ENCODE results near the gene OXT. TPM values are rescaled to one million over a fixed set of nuclear protein-coding genes. Genes with fewer than 3 reads are reported as not detected.

OXT gene
- total and polyA plus RNA-seq, 2 of the 8 experiments (the other 6 are each of a cell fraction or from before 2014, with no cell fraction given) = not detected

- H3K9ac ChIP-seq (replicated peaks in 1 of 4; ENCODE audit: extremely low read depth in 1 of 4, low read depth in 3 of 4, low read length in 3 of 4) = no peak overlapping the region
- TF ChIP-seq KDM5A (IDR thresholded peaks at IDR 0.05; ENCODE audit: low read length) = no peak
- TF ChIP-seq BACH1 (IDR thresholded peaks at IDR 0.05; ENCODE audit: low read length) = no peak
- TF ChIP-seq FOSL1 (IDR thresholded peaks at IDR 0.05; ENCODE audit: insufficient read depth, low read depth, low read length) = no peak
- TF ChIP-seq, protein P1, sequence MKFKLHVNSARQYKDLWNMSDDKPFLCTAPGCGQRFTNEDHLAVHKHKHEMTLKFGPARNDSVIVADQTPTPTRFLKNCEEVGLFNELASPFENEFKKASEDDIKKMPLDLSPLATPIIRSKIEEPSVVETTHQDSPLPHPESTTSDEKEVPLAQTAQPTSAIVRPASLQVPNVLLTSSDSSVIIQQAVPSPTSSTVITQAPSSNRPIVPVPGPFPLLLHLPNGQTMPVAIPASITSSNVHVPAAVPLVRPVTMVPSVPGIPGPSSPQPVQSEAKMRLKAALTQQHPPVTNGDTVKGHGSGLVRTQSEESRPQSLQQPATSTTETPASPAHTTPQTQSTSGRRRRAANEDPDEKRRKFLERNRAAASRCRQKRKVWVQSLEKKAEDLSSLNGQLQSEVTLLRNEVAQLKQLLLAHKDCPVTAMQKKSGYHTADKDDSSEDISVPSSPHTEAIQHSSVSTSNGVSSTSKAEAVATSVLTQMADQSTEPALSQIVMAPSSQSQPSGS (IDR thresholded peaks at IDR 0.05; ENCODE audit: low read length) = no peak
- H3K23me2 ChIP-seq (ENCODE audit: low read depth, low read length) = peaks cover 4% of the 10 kb centered on the region
- peaks cover 0 to 6% of the 10 kb centered on the region in 2 experiments; a peak in 1 of 4 replicates for H3K79me2 ChIP-seq (ENCODE audit: control insufficient read depth in 1 of 2, insufficient read depth in 2 of 2, low read length in 2 of 2)
- H3K79me1 ChIP-seq (ENCODE audit: low read depth, low read length) = peaks cover 5% of the 10 kb centered on the region
- H3K9me3 ChIP-seq (ENCODE audit: insufficient read depth in 2 of 2, low read depth in 1 of 2, low read length in 1 of 2) = no peaks in the 10 kb centered on the region
- H4K5ac ChIP-seq (ENCODE audit: insufficient read length, low read depth, low read length) = no peak overlapping the region
- no peak overlapping the region for H2BK12ac ChIP-seq (ENCODE audit: low read depth, low read length)
- no peak overlapping the region for H4K8ac ChIP-seq (ENCODE audit: extremely low read depth, insufficient read depth, low read length)
- no peak overlapping the region for H3K4me2 ChIP-seq (ENCODE audit: insufficient read depth in 1 of 2, low read depth in 2 of 2, low read length in 2 of 2)
- CTCF ChIA-PET (ENCODE audit: partially characterized antibody) = interaction anchor here (1.1 to 2.6 kb wide), 4 partner anchors 10 to 52 kb away, joined by 3 to 16 read pairs (median 7); no protein-coding TSS in a partner anchor
- 78% methylated on average over 7 of the region's 7 CpGs; no CpG with 5 or more reads in 1 of the 2 experiments for WGBS, 2 experiments (ENCODE audit: extremely low coverage in 1 of 2, insufficient coverage in 1 of 2, insufficient read length in 1 of 2, insufficient replicate concordance in 2 of 2, low coverage in 1 of 2, low lambda C conversion rate in 2 of 2, missing lambda C conversion rate in 1 of 2)
- FAIRE-seq = no peak
- no peak overlapping the region for H3K4me3 ChIP-seq (ENCODE audit: extremely low read depth in 1 of 4, insufficient read depth in 2 of 4, low read depth in 3 of 4, low read length in 4 of 4)
- no peak for DNase-seq (ENCODE audit: low read depth in 1 of 2, low spot score in 2 of 2)
- no peak overlapping the region for H2AK5ac ChIP-seq (ENCODE audit: low read depth, low read length)
- no peak overlapping the region for H2AFZ ChIP-seq (ENCODE audit: low read length)
- H2BK15ac ChIP-seq (ENCODE audit: low read length) = no peak overlapping the region
- H3K56ac ChIP-seq (replicated peaks; ENCODE audit: insufficient read length, low read depth, low read length) = no peak overlapping the region
- H3K4ac ChIP-seq (replicated peaks; ENCODE audit: insufficient read length, low read depth, low read length) = no peak overlapping the region
- H3K4me1 ChIP-seq (replicated peaks in 1 of 4; ENCODE audit: control insufficient read depth in 3 of 4, insufficient read depth in 4 of 4, low read length in 3 of 4) = peaks cover 0 to 4% (median 1%) of the 10 kb centered on the region in 4 experiments; a peak in 2 of 7 replicates
- H3K27ac ChIP-seq (ENCODE audit: low read depth, low read length) = no peak overlapping the region
- H4K20me1 ChIP-seq (replicated peaks in 1 of 2; ENCODE audit: control insufficient read depth in 1 of 2, insufficient read depth in 2 of 2, low read length in 2 of 2) = no peaks in the 10 kb centered on the region
- no peak overlapping the region for H3K23ac ChIP-seq (ENCODE audit: insufficient read length)
- H3K36me3 ChIP-seq (ENCODE audit: control insufficient read depth in 2 of 4, insufficient read depth in 4 of 4, low read length in 3 of 4) = peaks cover 9 to 23% (median 21%) of the 10 kb centered on the region in 4 experiments; a peak in 7 of 8 replicates
- H2BK20ac ChIP-seq (ENCODE audit: low read length) = no peak overlapping the region
- no peak overlapping the region for H3K18ac ChIP-seq (ENCODE audit: extremely low read depth, low read length)
- H2BK120ac ChIP-seq (replicated peaks; ENCODE audit: low read depth, low read length) = no peak overlapping the region
- POLR2A ChIA-PET (ENCODE audit: partially characterized antibody) = interaction anchor here (1.0 kb wide), 1 partner anchor 19 kb away, joined by 4 read pairs; no protein-coding TSS in a partner anchor
- H3K27me3 ChIP-seq (replicated peaks in 1 of 4; ENCODE audit: control insufficient read depth in 3 of 4, extremely low read depth in 1 of 4, insufficient read depth in 3 of 4, low read length in 3 of 4) = no peaks in the 10 kb centered on the region
- H4K91ac ChIP-seq (replicated peaks; ENCODE audit: insufficient read length, low read length) = no peak overlapping the region
- H2BK5ac ChIP-seq (ENCODE audit: low read depth, low read length) = no peak overlapping the region
- no peak overlapping the region for H3K14ac ChIP-seq (ENCODE audit: insufficient read length)
Observed at GRCh38 chr20:3051385-3052019, 19.9 kb upstream of the OXT start.

All from H1 (cell line).